Esophagus muscularis mucosa (tissue), 4 donors: ENCODE measurements around the gene PRDX5.

Experiments used
- EP300 ChIP-seq: sonication (generic); formaldehyde crosslinking; IDR thresholded peaks from one replicate; pipeline ENCODE4 v1.6.1; 2017; ENCODE audit warnings: antibody characterized with exemption
- POLR2A ChIP-seq: fragments of 450-650 bp; IDR thresholded peaks from one replicate; pipeline ENCODE4 v1.6.1; 2017; ENCODE audit warnings: antibody characterized with exemption, moderate library complexity, mild to moderate bottlenecking, low read depth
- POLR2AphosphoS5 ChIP-seq, 2 donors: sonication (generic); formaldehyde crosslinking; IDR thresholded peaks; one replicate each; pipeline ENCODE4 v1.6.1; 2017; ENCODE audit warnings: antibody characterized with exemption in 2 of 2
- TF ChIP-seq, protein P1 (sequence below), 3 experiments: fragments of 200-600 bp in 2 of 3; fragments of 450-650 bp in 1 of 3; sonication (generic) in 2 of 3; IDR thresholded peaks; one replicate each; pipeline ENCODE4 v1.5.1; 2017 to 2019; ENCODE audit warnings: antibody characterized with exemption in 3 of 3, mild to moderate bottlenecking in 2 of 3, moderate library complexity in 1 of 3

DNA sequence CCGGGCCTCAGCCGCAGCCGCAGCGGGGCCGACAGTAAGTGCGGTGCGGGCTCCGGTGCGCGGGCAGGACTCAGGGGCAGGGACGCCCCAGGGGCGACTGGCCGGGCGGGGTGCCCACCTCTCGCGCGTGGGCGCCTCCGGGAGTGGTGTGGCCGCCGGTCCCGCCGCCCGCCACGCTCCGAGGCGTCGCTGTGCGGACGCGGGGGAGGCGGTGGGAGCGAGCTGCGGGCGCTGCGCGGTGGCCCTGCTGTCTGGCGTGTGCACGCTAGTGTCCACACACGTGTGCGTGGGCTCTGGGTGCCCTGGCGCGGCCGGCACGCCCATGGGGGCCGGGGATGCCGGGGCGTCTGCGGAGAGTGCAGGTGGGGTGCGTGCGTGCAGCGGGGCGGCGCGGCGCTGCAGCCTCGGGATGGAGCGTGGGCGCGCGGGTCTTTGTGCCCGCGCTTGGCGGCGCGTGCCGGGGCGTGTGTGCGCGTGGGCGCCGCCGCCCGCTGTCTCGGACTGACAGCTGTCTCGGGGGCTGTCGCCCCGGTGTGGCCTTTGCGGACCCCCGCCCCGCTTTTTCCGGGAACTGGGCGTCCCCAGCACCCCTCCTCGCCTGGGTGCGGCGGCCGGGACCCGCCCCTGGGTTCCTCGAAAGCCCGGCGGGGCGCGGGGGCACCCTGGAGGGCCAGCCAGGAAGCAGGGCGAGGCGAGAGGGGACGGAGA is 26.0 kb upstream of the PRDX5 start:
- no peak for TF ChIP-seq EP300
- TF ChIP-seq, protein P1, sequence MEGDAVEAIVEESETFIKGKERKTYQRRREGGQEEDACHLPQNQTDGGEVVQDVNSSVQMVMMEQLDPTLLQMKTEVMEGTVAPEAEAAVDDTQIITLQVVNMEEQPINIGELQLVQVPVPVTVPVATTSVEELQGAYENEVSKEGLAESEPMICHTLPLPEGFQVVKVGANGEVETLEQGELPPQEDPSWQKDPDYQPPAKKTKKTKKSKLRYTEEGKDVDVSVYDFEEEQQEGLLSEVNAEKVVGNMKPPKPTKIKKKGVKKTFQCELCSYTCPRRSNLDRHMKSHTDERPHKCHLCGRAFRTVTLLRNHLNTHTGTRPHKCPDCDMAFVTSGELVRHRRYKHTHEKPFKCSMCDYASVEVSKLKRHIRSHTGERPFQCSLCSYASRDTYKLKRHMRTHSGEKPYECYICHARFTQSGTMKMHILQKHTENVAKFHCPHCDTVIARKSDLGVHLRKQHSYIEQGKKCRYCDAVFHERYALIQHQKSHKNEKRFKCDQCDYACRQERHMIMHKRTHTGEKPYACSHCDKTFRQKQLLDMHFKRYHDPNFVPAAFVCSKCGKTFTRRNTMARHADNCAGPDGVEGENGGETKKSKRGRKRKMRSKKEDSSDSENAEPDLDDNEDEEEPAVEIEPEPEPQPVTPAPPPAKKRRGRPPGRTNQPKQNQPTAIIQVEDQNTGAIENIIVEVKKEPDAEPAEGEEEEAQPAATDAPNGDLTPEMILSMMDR (IDR thresholded peaks at IDR 0.05), result no peak
- TF ChIP-seq POLR2A, result no peak
- no peak for TF ChIP-seq POLR2AphosphoS5 (IDR thresholded peaks at IDR 0.05)
